ENCODE results near the gene HSPA4. TPM values are rescaled to one million over a fixed set of nuclear protein-coding genes. Genes with fewer than 3 reads are reported as not detected.

The HSPA4 gene
- polyA plus RNA-seq, 1 donor from 2014 or later = 75.9 TPM

DNA sequence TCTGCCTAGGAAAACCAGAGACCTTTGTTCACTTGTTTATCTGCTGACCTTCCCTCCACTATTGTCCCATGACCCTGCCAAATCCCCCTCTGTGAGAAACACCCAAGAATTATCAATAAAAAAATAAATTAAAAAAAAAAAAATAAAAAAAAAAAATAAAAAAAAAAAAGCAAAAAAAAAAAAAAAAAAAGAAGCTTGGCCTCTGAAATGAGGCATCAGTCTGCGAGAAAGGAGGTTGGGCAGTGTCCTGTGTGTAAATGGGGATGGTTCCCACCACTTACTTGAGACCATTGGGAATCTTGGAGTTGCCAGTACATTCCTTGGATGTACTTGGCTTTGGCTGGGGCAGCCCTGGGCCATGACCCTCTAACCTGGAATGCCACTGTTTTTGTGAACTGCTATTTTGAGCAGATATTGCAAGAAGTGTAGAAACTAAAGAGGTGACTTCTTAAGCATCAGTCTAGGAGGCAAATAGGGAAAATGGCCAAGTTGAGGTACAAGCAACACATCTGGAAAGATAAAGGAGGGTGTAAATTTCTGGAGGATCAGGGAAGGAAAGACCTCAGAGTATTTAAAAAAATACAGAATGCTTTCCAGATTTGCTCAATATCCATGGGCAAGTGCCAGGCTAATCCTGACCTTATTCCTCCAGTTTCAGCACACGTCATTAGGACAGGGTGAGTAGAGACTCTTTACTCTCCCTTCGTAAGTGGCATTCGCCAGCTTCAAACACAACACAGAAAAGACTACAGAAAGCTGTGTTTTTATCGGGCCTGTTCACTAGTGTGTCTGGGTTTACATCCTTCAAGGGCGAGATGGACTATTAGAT lies 58.1 kb downstream of the HSPA4 start:
- no peak overlapping the region for H3K4me3 ChIP-seq (ENCODE audit: low read length)
- H3K4me2 ChIP-seq (ENCODE audit: low read length) = no peak overlapping the region

DNA sequence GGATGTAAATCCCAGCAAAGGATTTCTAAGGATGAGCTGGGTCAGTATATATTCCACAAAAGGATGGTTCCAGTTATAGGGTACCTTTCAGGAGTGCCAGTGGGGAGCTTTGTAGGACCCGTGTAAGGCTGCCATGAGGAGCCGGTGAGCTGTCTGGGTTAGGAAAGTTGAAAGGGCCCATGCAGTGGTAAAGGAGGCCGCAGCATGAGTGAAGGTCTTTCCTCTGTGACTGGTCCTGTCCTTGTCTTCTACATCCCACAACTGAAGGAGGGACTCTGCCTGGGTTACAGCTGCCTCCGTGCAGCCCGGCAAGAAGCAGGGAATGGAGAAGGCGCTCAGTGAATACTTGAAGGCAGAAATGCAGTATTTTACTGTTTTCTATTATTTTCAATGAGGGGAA lies 58.9 kb downstream of the HSPA4 start:
- Histone ChIP-seq H4K20me1 (ENCODE audit: insufficient read depth) (no peaks in the 10 kb centered on the region), H3K9ac (ENCODE audit: low read length) (no peak overlapping the region), H3K79me2 (replicated peaks; ENCODE audit: insufficient read depth, low read length) (no peaks in the 10 kb centered on the region), H3K4me3 (ENCODE audit: low read length) (no peak overlapping the region), H2AFZ (ENCODE audit: low read depth, low read length) (no peak overlapping the region), H3K4me2 (ENCODE audit: low read length) (no peak overlapping the region), H3K9me2 (ENCODE audit: insufficient read depth, low read length) (no peaks in the 10 kb centered on the region), H3K27me3 (ENCODE audit: insufficient read depth, low read depth, low read length) (no peaks in the 10 kb centered on the region), H3K36me3 (ENCODE audit: insufficient read depth, low read length) (no peaks in the 10 kb centered on the region), H3K27ac (ENCODE audit: low read length) (no peak overlapping the region), H3K9me3 (ENCODE audit: low read length) (no peaks in the 10 kb centered on the region), H3F3A (ENCODE audit: insufficient read depth, low read length, poor library complexity, severe bottlenecking) (no peaks in the 10 kb centered on the region)
- TF ChIP-seq EP300 (conservative IDR thresholded peaks at IDR 0.05; ENCODE audit: poor library complexity, severe bottlenecking) (no peak), POLR2AphosphoS5 (IDR thresholded peaks at IDR 0.05) (no peak), MXI1 (conservative IDR thresholded peaks at IDR 0.05; ENCODE audit: poor library complexity, severe bottlenecking) (no peak), RAD21 (conservative IDR thresholded peaks at IDR 0.05) (no peak), SMC3 (conservative IDR thresholded peaks at IDR 0.05; ENCODE audit: poor library complexity) (no peak)
- TF ChIP-seq, protein P1, sequence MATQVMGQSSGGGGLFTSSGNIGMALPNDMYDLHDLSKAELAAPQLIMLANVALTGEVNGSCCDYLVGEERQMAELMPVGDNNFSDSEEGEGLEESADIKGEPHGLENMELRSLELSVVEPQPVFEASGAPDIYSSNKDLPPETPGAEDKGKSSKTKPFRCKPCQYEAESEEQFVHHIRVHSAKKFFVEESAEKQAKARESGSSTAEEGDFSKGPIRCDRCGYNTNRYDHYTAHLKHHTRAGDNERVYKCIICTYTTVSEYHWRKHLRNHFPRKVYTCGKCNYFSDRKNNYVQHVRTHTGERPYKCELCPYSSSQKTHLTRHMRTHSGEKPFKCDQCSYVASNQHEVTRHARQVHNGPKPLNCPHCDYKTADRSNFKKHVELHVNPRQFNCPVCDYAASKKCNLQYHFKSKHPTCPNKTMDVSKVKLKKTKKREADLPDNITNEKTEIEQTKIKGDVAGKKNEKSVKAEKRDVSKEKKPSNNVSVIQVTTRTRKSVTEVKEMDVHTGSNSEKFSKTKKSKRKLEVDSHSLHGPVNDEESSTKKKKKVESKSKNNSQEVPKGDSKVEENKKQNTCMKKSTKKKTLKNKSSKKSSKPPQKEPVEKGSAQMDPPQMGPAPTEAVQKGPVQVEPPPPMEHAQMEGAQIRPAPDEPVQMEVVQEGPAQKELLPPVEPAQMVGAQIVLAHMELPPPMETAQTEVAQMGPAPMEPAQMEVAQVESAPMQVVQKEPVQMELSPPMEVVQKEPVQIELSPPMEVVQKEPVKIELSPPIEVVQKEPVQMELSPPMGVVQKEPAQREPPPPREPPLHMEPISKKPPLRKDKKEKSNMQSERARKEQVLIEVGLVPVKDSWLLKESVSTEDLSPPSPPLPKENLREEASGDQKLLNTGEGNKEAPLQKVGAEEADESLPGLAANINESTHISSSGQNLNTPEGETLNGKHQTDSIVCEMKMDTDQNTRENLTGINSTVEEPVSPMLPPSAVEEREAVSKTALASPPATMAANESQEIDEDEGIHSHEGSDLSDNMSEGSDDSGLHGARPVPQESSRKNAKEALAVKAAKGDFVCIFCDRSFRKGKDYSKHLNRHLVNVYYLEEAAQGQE (IDR thresholded peaks at IDR 0.05; ENCODE audit: borderline replicate concordance) = no peak

More for the DNA sequence above, 58.1 kb downstream of the HSPA4 start:
- Histone ChIP-seq H2AFZ (ENCODE audit: low read depth, low read length) (no peak overlapping the region), H3K27ac (ENCODE audit: low read length) (no peak overlapping the region), H3K9me2 (ENCODE audit: insufficient read depth, low read length) (no peaks in the 10 kb centered on the region), H4K20me1 (ENCODE audit: insufficient read depth) (no peaks in the 10 kb centered on the region), H3K79me2 (replicated peaks; ENCODE audit: insufficient read depth, low read length) (no peaks in the 10 kb centered on the region), H3K9ac (ENCODE audit: low read length) (no peak overlapping the region), H3K9me3 (ENCODE audit: low read length) (no peaks in the 10 kb centered on the region), H3F3A (ENCODE audit: insufficient read depth, low read length, poor library complexity, severe bottlenecking) (no peaks in the 10 kb centered on the region), H3K27me3 (ENCODE audit: insufficient read depth, low read depth, low read length) (no peaks in the 10 kb centered on the region), H3K36me3 (ENCODE audit: insufficient read depth, low read length) (peaks cover 2% of the 10 kb centered on the region)
- no peak for TF ChIP-seq RAD21 (conservative IDR thresholded peaks at IDR 0.05)

DNA sequence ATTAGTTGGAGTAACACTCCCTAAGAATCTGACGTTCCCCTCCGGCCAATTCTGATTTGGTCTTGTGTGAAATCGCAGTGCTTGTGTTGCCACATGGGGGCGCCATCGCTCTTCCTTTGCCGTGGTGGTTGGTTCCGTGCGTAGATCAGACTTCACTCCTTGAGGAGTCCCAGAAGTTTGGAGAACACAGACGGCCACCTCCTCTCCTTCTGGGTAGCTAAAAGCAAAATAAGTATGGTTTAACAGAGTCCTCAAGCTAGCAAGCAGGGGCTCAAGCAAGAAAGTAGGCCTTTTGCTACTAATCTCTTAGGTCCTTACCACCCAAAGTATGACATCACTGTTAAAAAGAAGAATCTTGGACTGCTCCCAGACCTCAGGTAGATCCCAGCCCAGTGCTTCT lies 59.5 kb downstream of the HSPA4 start:
- TF ChIP-seq EZH2 (IDR thresholded peaks at IDR 0.05; ENCODE audit: borderline replicate concordance, insufficient read depth, low read length, poor library complexity, severe bottlenecking) (no peak), MXI1 (conservative IDR thresholded peaks at IDR 0.05; ENCODE audit: poor library complexity, severe bottlenecking) (no peak), EP300 (conservative IDR thresholded peaks at IDR 0.05; ENCODE audit: poor library complexity, severe bottlenecking) (no peak), SMC3 (conservative IDR thresholded peaks at IDR 0.05; ENCODE audit: poor library complexity) (peak; percentile 99), POLR2AphosphoS5 (IDR thresholded peaks at IDR 0.05) (no peak), RAD21 (conservative IDR thresholded peaks at IDR 0.05) (peak; percentile 99), TAF1 (IDR thresholded peaks at IDR 0.05; ENCODE audit: low read depth) (no peak)
- TF ChIP-seq, protein P1 (IDR thresholded peaks at IDR 0.05; ENCODE audit: borderline replicate concordance) = no peak
- TF ChIP-seq, protein P2, sequence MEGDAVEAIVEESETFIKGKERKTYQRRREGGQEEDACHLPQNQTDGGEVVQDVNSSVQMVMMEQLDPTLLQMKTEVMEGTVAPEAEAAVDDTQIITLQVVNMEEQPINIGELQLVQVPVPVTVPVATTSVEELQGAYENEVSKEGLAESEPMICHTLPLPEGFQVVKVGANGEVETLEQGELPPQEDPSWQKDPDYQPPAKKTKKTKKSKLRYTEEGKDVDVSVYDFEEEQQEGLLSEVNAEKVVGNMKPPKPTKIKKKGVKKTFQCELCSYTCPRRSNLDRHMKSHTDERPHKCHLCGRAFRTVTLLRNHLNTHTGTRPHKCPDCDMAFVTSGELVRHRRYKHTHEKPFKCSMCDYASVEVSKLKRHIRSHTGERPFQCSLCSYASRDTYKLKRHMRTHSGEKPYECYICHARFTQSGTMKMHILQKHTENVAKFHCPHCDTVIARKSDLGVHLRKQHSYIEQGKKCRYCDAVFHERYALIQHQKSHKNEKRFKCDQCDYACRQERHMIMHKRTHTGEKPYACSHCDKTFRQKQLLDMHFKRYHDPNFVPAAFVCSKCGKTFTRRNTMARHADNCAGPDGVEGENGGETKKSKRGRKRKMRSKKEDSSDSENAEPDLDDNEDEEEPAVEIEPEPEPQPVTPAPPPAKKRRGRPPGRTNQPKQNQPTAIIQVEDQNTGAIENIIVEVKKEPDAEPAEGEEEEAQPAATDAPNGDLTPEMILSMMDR (IDR thresholded peaks at IDR 0.05; ENCODE audit: poor library complexity, severe bottlenecking) = peak; percentile 97

More for the DNA sequence above, 59.5 kb downstream of the HSPA4 start:
- Histone ChIP-seq H3K4me2 (ENCODE audit: low read length) (no peak overlapping the region), H3K36me3 (ENCODE audit: insufficient read depth, low read length) (no peaks in the 10 kb centered on the region), H4K20me1 (ENCODE audit: insufficient read depth) (no peaks in the 10 kb centered on the region), H3K9me3 (ENCODE audit: low read length) (no peaks in the 10 kb centered on the region), H3K9ac (ENCODE audit: low read length) (no peak overlapping the region), H3F3A (ENCODE audit: insufficient read depth, low read length, poor library complexity, severe bottlenecking) (no peaks in the 10 kb centered on the region), H3K27me3 (ENCODE audit: insufficient read depth, low read depth, low read length) (no peaks in the 10 kb centered on the region), H3K9me2 (ENCODE audit: insufficient read depth, low read length) (no peaks in the 10 kb centered on the region), H3K4me3 (ENCODE audit: low read length) (no peak overlapping the region), H3K27ac (ENCODE audit: low read length) (no peak overlapping the region), H2AFZ (ENCODE audit: low read depth, low read length) (no peak overlapping the region), H3K79me2 (replicated peaks; ENCODE audit: insufficient read depth, low read length) (no peaks in the 10 kb centered on the region)

Measured in neural cell (in vitro differentiated cells).